OCI-LY1 (cell line): ENCODE measurements around the gene TMEM44.

Source experiments
- CTCF ChIP-seq: fragments of 200-600 bp; sonication (generic), shearing (Covaris generic); IDR thresholded peaks from 2 replicates; pipeline ENCODE4 v1.5.1; 2017; ENCODE audit warnings: mild to moderate bottlenecking, antibody characterized with exemption, low read length, moderate library complexity, mixed read lengths
- EZH2 ChIP-seq: fragments of 200-600 bp; sonication (generic), shearing (Covaris generic); IDR thresholded peaks from 2 replicates; pipeline ENCODE4 v1.8.0; 2017; ENCODE audit warnings: borderline replicate concordance, mixed run types, mild to moderate bottlenecking, antibody characterized with exemption, low read length, moderate library complexity, mixed read lengths

- TF ChIP-seq EZH2, result no peak
- no peak for TF ChIP-seq CTCF
These were observed 24.2 kb downstream of the TMEM44 start for GRCh38 chr3:194608981-194609380.
